Mesenchymal stem cell (in vitro differentiated cells and primary cell): ENCODE results near the gene PRR5.

Experiments used
- DNase-seq: peaks from one replicate; pipeline ENCODE4 v3.0.0-alpha.2; 2013
- H2AFZ ChIP-seq: one replicate; pipeline ENCODE4 v1.6.1; 2013; ENCODE audit warnings: low read depth, mild to moderate bottlenecking, control low read depth, inconsistent platforms, low read length, moderate library complexity
- H2AK5ac ChIP-seq: 2 replicates; pipeline ENCODE4 v1.6.1; 2013; ENCODE audit warnings: low read length, moderate library complexity, mild to moderate bottlenecking, inconsistent platforms; ENCODE audit not compliant: severe bottlenecking
- H2BK120ac ChIP-seq: one replicate; pipeline ENCODE4 v1.6.1; 2013; ENCODE audit warnings: low read depth, mild to moderate bottlenecking, inconsistent platforms, low read length, moderate library complexity
- H2BK12ac ChIP-seq, 2 experiments: one replicate each; pipeline ENCODE4 v1.6.1; 2013; ENCODE audit warnings: inconsistent platforms in 2 of 2, low read length in 2 of 2, mild to moderate bottlenecking in 2 of 2, moderate library complexity in 2 of 2, control low read depth in 1 of 2
- H2BK15ac ChIP-seq: one replicate; pipeline ENCODE4 v1.6.1; 2013; ENCODE audit warnings: mild to moderate bottlenecking, low read depth, inconsistent platforms; ENCODE audit not compliant: poor library complexity, severe bottlenecking
- H2BK5ac ChIP-seq: 2 replicates; pipeline ENCODE4 v1.6.1; 2013; ENCODE audit warnings: low read depth, mild to moderate bottlenecking, low read length, control low read depth, inconsistent platforms; ENCODE audit not compliant: poor library complexity, severe bottlenecking
- H3K14ac ChIP-seq, 2 experiments: one replicate each; pipeline ENCODE4 v1.6.1; 2013; ENCODE audit warnings: inconsistent platforms in 2 of 2, low read length in 2 of 2, control low read depth in 1 of 2, mild to moderate bottlenecking in 1 of 2, moderate library complexity in 1 of 2
- H3K18ac ChIP-seq, 2 experiments: one replicate each; pipeline ENCODE4 v1.6.1; 2013; ENCODE audit warnings: inconsistent platforms in 2 of 2, low read length in 2 of 2, control low read depth in 1 of 2, low read depth in 1 of 2, mild to moderate bottlenecking in 1 of 2
- H3K23ac ChIP-seq, 2 experiments: one replicate each; pipeline ENCODE4 v1.6.1; 2013; ENCODE audit warnings: inconsistent platforms in 2 of 2, low read length in 2 of 2, mild to moderate bottlenecking in 2 of 2, moderate library complexity in 2 of 2, control low read depth in 1 of 2
- H3K27ac ChIP-seq: 2 replicates; pipeline ENCODE4 v1.5.1; 2013; ENCODE audit warnings: mild to moderate bottlenecking, moderate library complexity, low read length, control low read depth, inconsistent platforms; ENCODE audit not compliant: poor library complexity, severe bottlenecking
- H3K27me3 ChIP-seq, 2 experiments: 2 replicates each; pipeline versions ENCODE4 v1.6.1 to v1.7.0; 2013; ENCODE audit warnings: low read length in 2 of 2, mild to moderate bottlenecking in 2 of 2, moderate library complexity in 2 of 2, control low read depth in 1 of 2, inconsistent platforms in 1 of 2; ENCODE audit not compliant: control insufficient read depth in 1 of 2, insufficient read depth in 1 of 2
- H3K36me3 ChIP-seq, 2 experiments: 2 replicates each; pipeline versions ENCODE4 v1.6.1 to v1.7.0; 2013; ENCODE audit warnings: low read length in 2 of 2, control low read depth in 1 of 2, inconsistent platforms in 1 of 2, low read depth in 1 of 2, mild to moderate bottlenecking in 1 of 2; ENCODE audit not compliant: insufficient read depth in 2 of 2, control insufficient read depth in 1 of 2
- H3K4ac ChIP-seq, 2 experiments: one replicate each; pipeline ENCODE4 v1.6.1; 2013; ENCODE audit warnings: inconsistent platforms in 2 of 2, low read length in 2 of 2, mild to moderate bottlenecking in 2 of 2, moderate library complexity in 2 of 2, control low read depth in 1 of 2, low read depth in 1 of 2
- H3K4me1 ChIP-seq: 2 replicates; pipeline ENCODE4 v1.6.1; 2013; ENCODE audit warnings: low read depth, low read length, control low read depth; ENCODE audit not compliant: control insufficient read depth, insufficient read depth
- H3K4me2 ChIP-seq: 2 replicates; pipeline ENCODE4 v1.6.1; 2013; ENCODE audit warnings: low read length, mild to moderate bottlenecking, inconsistent platforms; ENCODE audit not compliant: poor library complexity, severe bottlenecking
- H3K4me3 ChIP-seq, 2 experiments: 2 replicates each; pipeline versions ENCODE4 v1.5.1 to v1.7.0; 2013; ENCODE audit warnings: low read length in 2 of 2, mild to moderate bottlenecking in 2 of 2, control low read depth in 1 of 2, low read depth in 1 of 2; ENCODE audit not compliant: insufficient read depth in 1 of 2
- H3K79me1 ChIP-seq: replicated peaks from 2 replicates; pipeline ENCODE4 v1.6.1; 2013; ENCODE audit warnings: mild to moderate bottlenecking, control low read depth, low read length, inconsistent platforms; ENCODE audit not compliant: poor library complexity, severe bottlenecking
- H3K9ac ChIP-seq: 2 replicates; pipeline ENCODE4 v1.7.0; 2013; ENCODE audit warnings: mild to moderate bottlenecking, low read length, moderate library complexity
- H3K9me3 ChIP-seq: 2 replicates; pipeline ENCODE4 v1.7.0; 2013; ENCODE audit warnings: mild to moderate bottlenecking, low read length; ENCODE audit not compliant: control insufficient read depth
- H4K8ac ChIP-seq: one replicate; pipeline ENCODE4 v1.6.1; 2013; ENCODE audit warnings: inconsistent platforms, mild to moderate bottlenecking, low read length, moderate library complexity
- H4K91ac ChIP-seq: one replicate; pipeline ENCODE4 v1.6.1; 2013; ENCODE audit warnings: mild to moderate bottlenecking, low read length, inconsistent platforms
- WGBS: methylation state at CpG from one replicate; pipeline ENCODE4 v1.1.7; 2013; ENCODE audit warnings: mixed read lengths; 5-methylcytosine and 5-hydroxymethylcytosine counted together

Gene PRR5

GRCh38 chr22:44669561-44669976 lies 32.4 kb upstream of the PRR5 start:
- 55% methylated on average over 9 of the region's 9 CpGs for WGBS
- Histone ChIP-seq H2BK120ac (no peak overlapping the region), H2BK12ac (no peak overlapping the region), H3K9me3 (no peaks in the 10 kb centered on the region), H2AFZ (no peak overlapping the region), H3K9ac (peak overlapping the region; percentile 81), H2AK5ac (no peak overlapping the region), H3K4ac (peak overlapping the region in 1 of 2 experiments; percentile 42), H2BK15ac (no peak overlapping the region), H3K4me1 (peaks cover 18% of the 10 kb centered on the region), H4K8ac (no peak overlapping the region), H4K91ac (no peak overlapping the region), H3K36me3 (peaks cover 0 to 3% of the 10 kb centered on the region in 2 experiments), H3K27me3 (peaks cover 3 to 22% of the 10 kb centered on the region in 2 experiments), H3K4me3 (peak overlapping the region in 1 of 2 experiments; percentile 82), H3K14ac (no peak overlapping the region), H3K4me2 (peak overlapping the region; percentile 96), H3K27ac (no peak overlapping the region), H3K23ac (no peak overlapping the region), H3K79me1 (peaks cover 12% of the 10 kb centered on the region), H2BK5ac (no peak overlapping the region), H3K18ac (peak overlapping the region in 1 of 2 experiments; percentile 82)
- peak; percentile 42 for DNase-seq

GRCh38 chr22:44670220-44670988 lies 31.6 kb upstream of the PRR5 start:
- H3K4me2 ChIP-seq, result no peak overlapping the region
- H3K27me3 ChIP-seq, result peaks cover 3 to 22% of the 10 kb centered on the region in 2 experiments
- DNase-seq, result no peak
- peaks cover 0 to 3% of the 10 kb centered on the region in 2 experiments for H3K36me3 ChIP-seq
- H3K4ac ChIP-seq, result no peak overlapping the region
- no peak overlapping the region for H2BK5ac ChIP-seq
- no peak overlapping the region for H2AK5ac ChIP-seq
- no peak overlapping the region for H3K9ac ChIP-seq
- 87% methylated on average over 16 of the region's 20 CpGs for WGBS
- H3K27ac ChIP-seq, result no peak overlapping the region
- no peak overlapping the region for H3K4me3 ChIP-seq
- H3K79me1 ChIP-seq, result peaks cover 12% of the 10 kb centered on the region
- H2BK15ac ChIP-seq, result no peak overlapping the region
- no peak overlapping the region for H3K14ac ChIP-seq
- H3K4me1 ChIP-seq, result peaks cover 13% of the 10 kb centered on the region
- H3K9me3 ChIP-seq, result no peaks in the 10 kb centered on the region
- H2BK120ac ChIP-seq, result no peak overlapping the region
- H2BK12ac ChIP-seq, result peak overlapping the region in 1 of 2 experiments; percentile 81
- H3K23ac ChIP-seq, result peak overlapping the region in 1 of 2 experiments; percentile 83
- H4K8ac ChIP-seq, result no peak overlapping the region
- no peak overlapping the region for H3K18ac ChIP-seq
- H4K91ac ChIP-seq, result peak overlapping the region; percentile 66
- H2AFZ ChIP-seq, result no peak overlapping the region

- 71% methylated on average over 5 of the region's 5 CpGs for WGBS
- Histone ChIP-seq H3K9me3 (no peaks in the 10 kb centered on the region), H3K23ac (no peak overlapping the region), H3K18ac (no peak overlapping the region), H3K4ac (no peak overlapping the region), H2BK120ac (no peak overlapping the region), H4K8ac (no peak overlapping the region), H3K79me1 (peaks cover 12% of the 10 kb centered on the region), H2BK15ac (no peak overlapping the region), H3K14ac (no peak overlapping the region), H2BK5ac (no peak overlapping the region), H2AFZ (no peak overlapping the region), H2BK12ac (no peak overlapping the region), H3K36me3 (peaks cover 0 to 3% of the 10 kb centered on the region in 2 experiments), H3K4me3 (no peak overlapping the region), H4K91ac (no peak overlapping the region), H3K4me1 (peaks cover 17% of the 10 kb centered on the region), H3K27ac (no peak overlapping the region), H3K9ac (no peak overlapping the region), H2AK5ac (no peak overlapping the region), H3K27me3 (peaks cover 3 to 22% of the 10 kb centered on the region in 2 experiments), H3K4me2 (no peak overlapping the region)
- DNase-seq, result peak; percentile 88
Observed at GRCh38 chr22:44671742-44672141, 30.3 kb upstream of the PRR5 start.

- Histone ChIP-seq H2BK120ac (no peak overlapping the region), H2BK15ac (no peak overlapping the region), H2BK12ac (no peak overlapping the region), H3K14ac (no peak overlapping the region), H3K79me1 (peaks cover 12% of the 10 kb centered on the region), H2BK5ac (no peak overlapping the region), H3K27me3 (peaks cover 3 to 22% of the 10 kb centered on the region in 2 experiments), H3K27ac (no peak overlapping the region), H3K23ac (no peak overlapping the region), H4K8ac (no peak overlapping the region), H2AFZ (no peak overlapping the region), H3K18ac (no peak overlapping the region), H3K4me3 (no peak overlapping the region), H2AK5ac (peak overlapping the region; percentile 44), H3K9me3 (no peaks in the 10 kb centered on the region), H3K9ac (no peak overlapping the region), H4K91ac (no peak overlapping the region), H3K36me3 (peaks cover 0 to 3% of the 10 kb centered on the region in 2 experiments), H3K4ac (no peak overlapping the region), H3K4me1 (peaks cover 24% of the 10 kb centered on the region), H3K4me2 (no peak overlapping the region)
- no peak for DNase-seq
- 94% methylated on average over 8 of the region's 8 CpGs for WGBS
Observed at GRCh38 chr22:44672632-44673031, 29.4 kb upstream of the PRR5 start.
